Right lobe of liver (tissue), 4 donors: ENCODE data around the gene PLAC1.

Experiments
- POLR2A ChIP-seq: fragments of 450-650 bp; IDR thresholded peaks from one replicate; pipeline ENCODE4 v1.6.1; 2017; ENCODE audit warnings: antibody characterized with exemption, mild to moderate bottlenecking
- TF ChIP-seq, protein P1 (sequence below), 4 donors: fragments of 200-600 bp in 3 of 4; fragments of 450-650 bp in 1 of 4; IDR thresholded peaks; one replicate each; pipeline versions ENCODE4 v1.5.1 to v1.8.0; 2016 to 2022; ENCODE audit warnings: antibody characterized with exemption in 4 of 4, mild to moderate bottlenecking in 2 of 4
- donor health status: DM: no; HTN: no; CAD: no.
- donor health status: DM: no; HTN: no; CAD: no.
- donor health status: DM: no; HTN: yes; CAD: no.

DNA sequence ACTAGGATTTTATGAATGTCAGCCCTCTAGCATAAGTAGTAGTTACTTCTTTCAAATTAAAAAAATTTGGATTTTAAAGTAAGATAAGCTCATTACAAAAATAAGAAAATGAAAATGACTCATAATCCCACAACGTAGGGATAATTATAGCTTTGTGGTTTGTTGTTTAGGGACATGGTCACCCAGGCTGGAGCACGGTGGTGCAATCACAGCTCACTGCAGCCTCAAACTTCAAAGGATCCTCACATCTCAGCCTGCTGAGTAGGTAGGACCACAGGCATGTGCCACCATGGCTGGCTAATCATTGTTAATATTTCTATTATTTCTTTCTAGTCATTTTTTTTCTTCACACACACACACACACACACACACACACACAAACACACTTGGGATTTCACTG lies 57.6 kb downstream of the PLAC1 start:
- TF ChIP-seq, protein P1, sequence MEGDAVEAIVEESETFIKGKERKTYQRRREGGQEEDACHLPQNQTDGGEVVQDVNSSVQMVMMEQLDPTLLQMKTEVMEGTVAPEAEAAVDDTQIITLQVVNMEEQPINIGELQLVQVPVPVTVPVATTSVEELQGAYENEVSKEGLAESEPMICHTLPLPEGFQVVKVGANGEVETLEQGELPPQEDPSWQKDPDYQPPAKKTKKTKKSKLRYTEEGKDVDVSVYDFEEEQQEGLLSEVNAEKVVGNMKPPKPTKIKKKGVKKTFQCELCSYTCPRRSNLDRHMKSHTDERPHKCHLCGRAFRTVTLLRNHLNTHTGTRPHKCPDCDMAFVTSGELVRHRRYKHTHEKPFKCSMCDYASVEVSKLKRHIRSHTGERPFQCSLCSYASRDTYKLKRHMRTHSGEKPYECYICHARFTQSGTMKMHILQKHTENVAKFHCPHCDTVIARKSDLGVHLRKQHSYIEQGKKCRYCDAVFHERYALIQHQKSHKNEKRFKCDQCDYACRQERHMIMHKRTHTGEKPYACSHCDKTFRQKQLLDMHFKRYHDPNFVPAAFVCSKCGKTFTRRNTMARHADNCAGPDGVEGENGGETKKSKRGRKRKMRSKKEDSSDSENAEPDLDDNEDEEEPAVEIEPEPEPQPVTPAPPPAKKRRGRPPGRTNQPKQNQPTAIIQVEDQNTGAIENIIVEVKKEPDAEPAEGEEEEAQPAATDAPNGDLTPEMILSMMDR (IDR thresholded peaks at IDR 0.05), result no peak
- no peak for TF ChIP-seq POLR2A
